GM20000 (cell line): ENCODE data around the gene ISL2.

ENCODE experiments used
- DNase-seq: peaks from one replicate; pipeline ENCODE4 v3.0.0; 2012; ENCODE audit warnings: low spot score
- TF ChIP-seq, protein P1 (sequence below): IDR thresholded peaks from 2 replicates; pipeline ENCODE4 v1.5.1; 2012; ENCODE audit warnings: mild to moderate bottlenecking, control low read depth; ENCODE audit errors: extremely low read depth, missing control alignments

Gene ISL2

DNA sequence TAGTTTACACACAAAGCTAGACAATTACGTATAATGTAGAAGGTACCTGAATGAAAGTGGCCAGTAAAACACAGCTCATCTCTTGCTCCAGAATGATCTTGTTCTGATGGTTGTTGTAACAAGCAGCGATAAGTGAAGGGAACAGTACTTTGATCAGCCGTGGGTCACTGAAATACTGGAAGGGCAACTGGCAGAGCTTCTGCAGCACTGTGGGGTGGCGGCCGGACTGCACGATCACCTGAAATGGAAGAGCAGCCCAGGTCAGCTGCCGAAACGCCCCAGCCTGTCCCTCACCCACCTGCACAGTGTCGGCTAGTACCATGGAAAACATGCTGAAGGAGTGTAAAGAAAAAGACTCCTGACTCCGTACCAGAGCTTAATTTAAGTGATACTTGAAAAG is 17.3 kb downstream of the ISL2 start:
- TF ChIP-seq, protein P1, sequence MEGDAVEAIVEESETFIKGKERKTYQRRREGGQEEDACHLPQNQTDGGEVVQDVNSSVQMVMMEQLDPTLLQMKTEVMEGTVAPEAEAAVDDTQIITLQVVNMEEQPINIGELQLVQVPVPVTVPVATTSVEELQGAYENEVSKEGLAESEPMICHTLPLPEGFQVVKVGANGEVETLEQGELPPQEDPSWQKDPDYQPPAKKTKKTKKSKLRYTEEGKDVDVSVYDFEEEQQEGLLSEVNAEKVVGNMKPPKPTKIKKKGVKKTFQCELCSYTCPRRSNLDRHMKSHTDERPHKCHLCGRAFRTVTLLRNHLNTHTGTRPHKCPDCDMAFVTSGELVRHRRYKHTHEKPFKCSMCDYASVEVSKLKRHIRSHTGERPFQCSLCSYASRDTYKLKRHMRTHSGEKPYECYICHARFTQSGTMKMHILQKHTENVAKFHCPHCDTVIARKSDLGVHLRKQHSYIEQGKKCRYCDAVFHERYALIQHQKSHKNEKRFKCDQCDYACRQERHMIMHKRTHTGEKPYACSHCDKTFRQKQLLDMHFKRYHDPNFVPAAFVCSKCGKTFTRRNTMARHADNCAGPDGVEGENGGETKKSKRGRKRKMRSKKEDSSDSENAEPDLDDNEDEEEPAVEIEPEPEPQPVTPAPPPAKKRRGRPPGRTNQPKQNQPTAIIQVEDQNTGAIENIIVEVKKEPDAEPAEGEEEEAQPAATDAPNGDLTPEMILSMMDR = no peak

DNA sequence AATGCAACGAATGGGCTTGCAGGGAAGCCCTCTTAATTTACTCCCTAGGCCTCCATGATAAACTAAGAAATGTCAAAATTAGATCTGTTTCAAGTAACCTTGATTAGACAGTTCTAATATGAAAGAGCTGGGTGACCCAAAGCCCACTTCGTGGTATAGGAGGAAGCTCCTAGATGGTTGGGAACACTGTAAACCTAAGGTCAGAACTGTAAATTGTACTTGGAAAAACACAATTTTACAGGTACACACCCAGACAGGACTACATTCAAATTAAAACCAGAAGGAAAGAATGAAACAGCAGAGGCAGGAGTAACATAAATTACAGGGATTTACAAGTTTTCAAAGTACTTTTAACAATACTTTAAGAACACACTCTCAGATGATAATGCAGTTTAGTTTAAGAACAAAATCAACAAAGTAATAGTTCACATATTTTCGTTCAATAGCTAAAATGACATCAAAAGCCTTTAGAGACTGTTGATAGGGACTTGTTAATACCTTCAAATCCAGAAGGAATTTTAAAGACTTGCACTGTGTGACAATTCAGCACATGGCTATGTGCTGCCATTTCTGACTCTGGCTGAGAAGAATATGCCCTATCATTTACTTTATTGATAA is 18.4 kb downstream of the ISL2 start:
- DNase-seq = no peak
- TF ChIP-seq, protein P1 = no peak

More for the DNA sequence above, 17.3 kb downstream of the ISL2 start:
- DNase-seq = no peak

DNA sequence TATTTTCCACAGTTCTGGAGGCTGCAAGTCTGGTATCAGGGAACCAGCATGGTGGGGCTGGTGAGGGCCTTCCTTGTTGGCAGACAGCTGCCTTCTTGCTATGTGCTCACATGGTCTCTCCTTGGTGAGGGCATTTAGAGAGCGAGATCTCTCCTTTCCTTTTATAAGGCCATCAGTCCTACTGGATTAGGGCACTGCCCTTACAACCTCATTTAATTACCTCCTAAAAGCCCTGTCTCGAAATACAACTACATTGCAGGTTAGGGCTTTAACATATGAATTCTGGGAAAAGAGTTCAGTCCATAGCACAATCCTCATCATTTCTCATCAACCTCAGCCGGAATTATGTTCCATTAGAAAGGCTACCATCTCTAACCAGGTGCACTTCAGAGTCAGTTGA is 21.9 kb downstream of the ISL2 start:
- DNase-seq = no peak
- TF ChIP-seq, protein P1 = no peak

DNA sequence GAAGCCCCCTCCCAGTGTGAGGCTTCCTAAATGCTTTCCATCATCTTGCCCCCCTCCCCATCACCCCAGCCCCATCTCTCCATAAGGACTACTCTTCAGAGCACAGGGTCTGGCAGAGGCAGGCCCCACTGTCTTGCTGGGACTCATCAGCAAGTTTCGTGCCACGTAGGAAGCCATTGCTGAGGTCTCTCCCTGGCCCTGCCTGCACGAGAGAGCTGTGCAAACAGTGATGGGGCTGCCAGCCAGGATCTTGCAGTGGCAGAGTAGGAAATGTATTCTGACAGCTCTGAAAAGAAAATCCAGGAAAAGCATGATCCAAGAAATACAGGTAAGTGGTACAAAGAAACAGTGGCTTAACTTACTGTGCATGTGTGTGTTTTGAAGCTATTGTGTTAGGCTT is 22.6 kb downstream of the ISL2 start:
- DNase-seq = no peak

DNA sequence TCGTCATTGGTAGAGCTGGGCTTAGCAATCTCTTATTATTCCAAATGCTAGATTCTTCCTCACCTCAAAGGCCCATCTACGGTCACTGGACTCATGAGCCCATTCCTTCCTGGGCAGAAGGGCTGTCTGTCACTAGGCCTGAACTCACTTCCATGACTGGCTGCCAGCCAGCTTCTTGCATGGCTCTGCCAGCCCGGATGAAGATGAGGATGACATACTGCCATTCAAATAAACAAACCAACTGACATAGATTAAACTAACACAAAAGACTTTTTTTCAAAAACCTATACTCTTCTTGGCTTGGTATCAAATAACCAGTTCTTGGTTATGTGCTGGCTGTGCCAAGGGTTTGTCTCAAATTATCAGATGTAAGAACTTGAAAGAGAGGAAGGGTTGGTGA is 23.8 kb downstream of the ISL2 start:
- TF ChIP-seq, protein P1 = no peak
- no peak for DNase-seq

More for the DNA sequence above, 22.6 kb downstream of the ISL2 start:
- TF ChIP-seq, protein P1 = no peak

DNA sequence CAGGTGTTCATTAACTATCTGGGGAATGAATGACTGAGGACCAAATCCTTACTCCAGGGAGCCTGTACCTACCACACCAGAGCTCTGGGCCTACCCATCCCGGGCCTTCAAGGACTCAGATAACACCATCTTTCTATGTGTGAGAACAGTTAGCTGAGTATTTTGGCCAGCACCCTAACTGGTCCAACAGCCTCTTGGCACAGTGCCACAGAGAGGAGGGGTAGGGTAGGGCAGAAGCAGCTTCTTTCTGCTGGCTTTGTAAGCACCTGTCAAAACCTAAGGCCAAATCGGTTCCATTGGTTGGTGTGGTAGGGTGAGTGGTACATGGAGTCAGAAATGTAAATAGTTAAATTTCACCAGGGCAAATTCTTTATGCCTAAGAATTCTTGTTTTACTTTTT is 26.7 kb downstream of the ISL2 start:
- TF ChIP-seq, protein P1 = no peak
- DNase-seq = no peak

DNA sequence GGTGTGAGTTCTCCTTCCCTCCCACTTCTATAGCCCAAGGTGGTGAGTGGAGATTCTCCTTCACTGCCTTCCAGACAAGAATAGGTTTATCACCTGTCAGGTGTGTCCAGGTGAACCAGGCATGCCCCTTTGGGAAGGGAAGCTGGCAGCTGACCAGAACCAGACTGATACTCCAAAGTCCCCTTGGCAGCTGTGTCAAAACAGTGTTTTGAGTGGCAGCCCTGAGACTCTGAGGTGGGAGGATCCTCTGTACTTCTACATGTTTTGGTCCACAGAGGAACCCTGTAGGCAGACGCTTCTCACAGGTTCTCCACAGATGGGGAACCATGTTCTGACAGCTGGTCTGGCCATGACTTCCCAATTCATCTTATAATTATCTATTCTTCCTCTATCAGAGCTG is 30.1 kb downstream of the ISL2 start:
- DNase-seq = no peak
- TF ChIP-seq, protein P1 = no peak
